Small intestine (tissue), 7 donors: ENCODE data around the gene COX8A. TPM values are rescaled to one million over a fixed set of nuclear protein-coding genes. Genes with fewer than 3 reads are reported as not detected.
A peak's percentile ranks its signal among the peaks of the same experiment; 100 is the strongest.

Experiments
- DNase-seq, 2 donors: peaks; one replicate each; pipeline versions ENCODE4 v3.0.0 to v3.0.0-alpha.2; 2013
- FAIRE-seq: peaks from 2 replicates; lab custom pipeline; 2012; peaks lifted over from hg19 to GRCh38; lab: Jason Lieb, UNC
- H3K27ac ChIP-seq, 3 donors: one replicate each; pipeline ENCODE4 v1.5.1; 2013; ENCODE audit warnings: low read length in 2 of 3, mild to moderate bottlenecking in 2 of 3, control low read depth in 1 of 3, inconsistent platforms in 1 of 3, low read depth in 1 of 3, moderate library complexity in 1 of 3
- H3K27me3 ChIP-seq, 3 donors: one replicate each; pipeline ENCODE4 v1.6.1; 2013; ENCODE audit warnings: low read length in 3 of 3, inconsistent platforms in 1 of 3; ENCODE audit not compliant: control insufficient read depth in 3 of 3, insufficient read depth in 3 of 3
- H3K36me3 ChIP-seq, 3 donors: one replicate each; pipeline ENCODE4 v1.6.1; 2013; ENCODE audit warnings: low read length in 3 of 3, inconsistent platforms in 1 of 3, low read depth in 1 of 3, mild to moderate bottlenecking in 1 of 3, moderate library complexity in 1 of 3; ENCODE audit not compliant: control insufficient read depth in 3 of 3, insufficient read depth in 2 of 3
- H3K4me1 ChIP-seq, 3 donors: one replicate each; pipeline ENCODE4 v1.6.1; 2013; ENCODE audit warnings: low read length in 2 of 3, inconsistent platforms in 1 of 3, low read depth in 1 of 3, mild to moderate bottlenecking in 1 of 3, moderate library complexity in 1 of 3; ENCODE audit not compliant: control insufficient read depth in 3 of 3, insufficient read depth in 2 of 3
- H3K4me3 ChIP-seq, 3 donors: one replicate each; pipeline ENCODE4 v1.5.1; 2013; ENCODE audit warnings: low read length in 3 of 3, control low read depth in 1 of 3, inconsistent platforms in 1 of 3, low read depth in 1 of 3, mild to moderate bottlenecking in 1 of 3, moderate library complexity in 1 of 3
- H3K9me3 ChIP-seq, 2 donors: one replicate each; pipeline ENCODE4 v1.6.1; 2013; ENCODE audit warnings: low read depth in 1 of 2, low read length in 1 of 2; ENCODE audit not compliant: control insufficient read depth in 2 of 2, insufficient read depth in 1 of 2
- WGBS, 3 donors: extraction: QIAGEN DNeasy Blood & Tissue Kit; methylation state at CpG; one replicate each; pipeline ENCODE4 v1.1.7; 2013; 5-methylcytosine and 5-hydroxymethylcytosine counted together
- polyA plus RNA-seq, 4 donors: library from polyadenylated mRNA; stranded (reverse) in 3 of 4; unstranded in 1 of 4; fragments of 200-250 nt in 3 of 4; fragments of 120-200 nt in 1 of 4; gene quantifications; one replicate each; pipeline versions ENCODE4 v1.2.1 to v1.2.3, GENCODE V29; 2013
- donor health status: healthy with polysubstance abuse.
- donor health status: control.
- donor health status: control.
- donor health status: Bipolar disorder and iron deficiency.
- donor health status: healthy.

Gene COX8A
- polyA plus RNA-seq, 4 donors, result 331 to 1,570 (median 1,390) TPM

GRCh38 chr11:64000740-64001483, 26.5 kb downstream of the COX8A start:
- Histone ChIP-seq H3K36me3 (peaks cover 5 to 32% (median 6%) of the 10 kb centered on the region in 3 donors), H3K9me3 (no peaks in the 10 kb centered on the region), H3K4me1 (peaks cover 0 to 15% (median 6%) of the 10 kb centered on the region in 3 donors), H3K4me3 (peak overlapping the region in 1 of 3 donors; percentile 15), H3K27ac (no peak overlapping the region), H3K27me3 (peaks cover 0 to 10% (median 0%) of the 10 kb centered on the region in 3 donors)
- DNase-seq, result no peak
- WGBS, 3 donors, result 19 to 33% (median 23%) methylated on average over 41 to 60 of the region's 60 CpGs
- no peak for FAIRE-seq

- H3K4me3 ChIP-seq, result no peak overlapping the region
Measured at GRCh38 chr11:64001484-64002420, 27.3 kb downstream of the COX8A start.

GRCh38 chr11:64003807-64004589, 29.6 kb downstream of the COX8A start:
- Histone ChIP-seq H3K27me3 (peaks cover 0 to 40% (median 0%) of the 10 kb centered on the region in 3 donors), H3K4me1 (peaks cover 0 to 29% (median 8%) of the 10 kb centered on the region in 3 donors), H3K27ac (no peak overlapping the region), H3K36me3 (peaks cover 0 to 4% (median 0%) of the 10 kb centered on the region in 3 donors), H3K9me3 (no peaks in the 10 kb centered on the region), H3K4me3 (no peak overlapping the region)
- FAIRE-seq (no peak), DNase-seq (no peak)
- 74 to 87% (median 83%) methylated on average over 23 of the region's 23 CpGs for WGBS, 3 donors

More at GRCh38 chr11:64001484-64002420, 27.3 kb downstream of the COX8A start:
- no peak overlapping the region for H3K27ac ChIP-seq
- H3K9me3 ChIP-seq, result no peaks in the 10 kb centered on the region
- peaks cover 0 to 18% (median 6%) of the 10 kb centered on the region in 3 donors for H3K4me1 ChIP-seq
- DNase-seq, result peak in 1 of 2 donors; percentile 44
- FAIRE-seq, result no peak
- peaks cover 0 to 18% (median 0%) of the 10 kb centered on the region in 3 donors for H3K27me3 ChIP-seq
- WGBS, 3 donors, result 63 to 76% (median 72%) methylated on average over 23 of the region's 23 CpGs
- peaks cover 2 to 26% (median 6%) of the 10 kb centered on the region in 3 donors for H3K36me3 ChIP-seq

- DNase-seq (no peak), FAIRE-seq (no peak)
- no peaks in the 10 kb centered on the region for H3K9me3 ChIP-seq
- H3K36me3 ChIP-seq, result peaks cover 0 to 5% (median 0%) of the 10 kb centered on the region in 3 donors
- H3K4me3 ChIP-seq, result no peak overlapping the region
- peaks cover 0 to 26% (median 7%) of the 10 kb centered on the region in 3 donors for H3K4me1 ChIP-seq
- peaks cover 0 to 42% (median 0%) of the 10 kb centered on the region in 3 donors for H3K27me3 ChIP-seq
- no peak overlapping the region for H3K27ac ChIP-seq
- WGBS, 3 donors, result 71 to 80% (median 73%) methylated on average over 4 of the region's 4 CpGs
Measured at GRCh38 chr11:64004590-64004984, 30.2 kb downstream of the COX8A start.

- 84 to 90% (median 86%) methylated on average over 4 of the region's 4 CpGs for WGBS, 3 donors
- peaks cover 0 to 5% (median 0%) of the 10 kb centered on the region in 3 donors for H3K36me3 ChIP-seq
- FAIRE-seq (no peak), DNase-seq (no peak)
- peaks cover 0 to 38% (median 0%) of the 10 kb centered on the region in 3 donors for H3K27me3 ChIP-seq
- peaks cover 0 to 6% of the 10 kb centered on the region in 2 donors for H3K9me3 ChIP-seq
- peaks cover 0 to 19% (median 3%) of the 10 kb centered on the region in 3 donors for H3K4me1 ChIP-seq
- H3K27ac ChIP-seq, result no peak overlapping the region
- no peak overlapping the region for H3K4me3 ChIP-seq
Measured at GRCh38 chr11:64005691-64006090, 31.3 kb downstream of the COX8A start.

- FAIRE-seq, result no peak
- 63 to 69% (median 65%) methylated on average over 12 of the region's 12 CpGs for WGBS, 3 donors
- peaks cover 0 to 17% (median 2%) of the 10 kb centered on the region in 3 donors for H3K4me1 ChIP-seq
- no peak overlapping the region for H3K4me3 ChIP-seq
- no peak overlapping the region for H3K27ac ChIP-seq
- peaks cover 0 to 5% (median 0%) of the 10 kb centered on the region in 3 donors for H3K36me3 ChIP-seq
- no peak for DNase-seq
- peaks cover 0 to 35% (median 0%) of the 10 kb centered on the region in 3 donors for H3K27me3 ChIP-seq
- H3K9me3 ChIP-seq, result peaks cover 0 to 11% of the 10 kb centered on the region in 2 donors
Measured at GRCh38 chr11:64006398-64006797, 32.0 kb downstream of the COX8A start.

GRCh38 chr11:64007160-64007628, 32.8 kb downstream of the COX8A start:
- peaks cover 0 to 11% of the 10 kb centered on the region in 2 donors for H3K9me3 ChIP-seq
- H3K36me3 ChIP-seq, result peaks cover 0 to 5% (median 0%) of the 10 kb centered on the region in 3 donors
- FAIRE-seq (no peak), DNase-seq (no peak)
- H3K27ac ChIP-seq, result no peak overlapping the region
- WGBS, 3 donors, result 2 to 5% (median 4%) methylated on average over 23 to 27 of the region's 27 CpGs
- H3K4me1 ChIP-seq, result peaks cover 0 to 14% (median 2%) of the 10 kb centered on the region in 3 donors
- peaks cover 0 to 35% (median 0%) of the 10 kb centered on the region in 3 donors for H3K27me3 ChIP-seq
- peak overlapping the region in 2 of 3 donors; percentile 10 to 24 for H3K4me3 ChIP-seq
